ENCODE results near the gene MAT1A.

- TF ChIP-seq CTCF (IDR thresholded peaks at IDR 0.05) (no peak), POLR2A (IDR thresholded peaks at IDR 0.05) (no peak)
These were observed 37.1 kb downstream of the MAT1A start for GRCh38 chr10:80252296-80252887.

Measured in testis (tissue), 2 donors.